RWPE1 (cell line): ENCODE data around the gene STARD3.
A peak's percentile ranks its signal among the peaks of the same experiment; 100 is the strongest.

ENCODE experiments used
- CTCF ChIA-PET: fragments of 350-600 bp; sonication (Branson Sonifier 250); formaldehyde crosslinking; extraction: SDS; loops from one replicate; lab custom pipeline; 2021; lab: Yijun Ruan, JAX
- POLR2A ChIA-PET: fragments of 400-600 bp; formaldehyde crosslinking; extraction: SDS; loops from one replicate; lab custom pipeline; 2020; ENCODE audit warnings: antibody characterized with exemption; ENCODE audit not compliant: low non-redundant PET; lab: Yijun Ruan, JAX
- DNase-seq: peaks from one replicate; pipeline ENCODE4 v3.0.0; 2012; ENCODE audit warnings: low spot score
- H3K27ac ChIP-seq: fragments of 450-650 bp; 2 replicates; pipeline ENCODE4 v1.5.1; 2017
- TF ChIP-seq, protein P1 (sequence below): fragments of 450-650 bp; conservative IDR thresholded peaks from 2 replicates; pipeline ENCODE4 v1.5.1; 2017; ENCODE audit warnings: low read depth, mild to moderate bottlenecking

STARD3 gene

DNA sequence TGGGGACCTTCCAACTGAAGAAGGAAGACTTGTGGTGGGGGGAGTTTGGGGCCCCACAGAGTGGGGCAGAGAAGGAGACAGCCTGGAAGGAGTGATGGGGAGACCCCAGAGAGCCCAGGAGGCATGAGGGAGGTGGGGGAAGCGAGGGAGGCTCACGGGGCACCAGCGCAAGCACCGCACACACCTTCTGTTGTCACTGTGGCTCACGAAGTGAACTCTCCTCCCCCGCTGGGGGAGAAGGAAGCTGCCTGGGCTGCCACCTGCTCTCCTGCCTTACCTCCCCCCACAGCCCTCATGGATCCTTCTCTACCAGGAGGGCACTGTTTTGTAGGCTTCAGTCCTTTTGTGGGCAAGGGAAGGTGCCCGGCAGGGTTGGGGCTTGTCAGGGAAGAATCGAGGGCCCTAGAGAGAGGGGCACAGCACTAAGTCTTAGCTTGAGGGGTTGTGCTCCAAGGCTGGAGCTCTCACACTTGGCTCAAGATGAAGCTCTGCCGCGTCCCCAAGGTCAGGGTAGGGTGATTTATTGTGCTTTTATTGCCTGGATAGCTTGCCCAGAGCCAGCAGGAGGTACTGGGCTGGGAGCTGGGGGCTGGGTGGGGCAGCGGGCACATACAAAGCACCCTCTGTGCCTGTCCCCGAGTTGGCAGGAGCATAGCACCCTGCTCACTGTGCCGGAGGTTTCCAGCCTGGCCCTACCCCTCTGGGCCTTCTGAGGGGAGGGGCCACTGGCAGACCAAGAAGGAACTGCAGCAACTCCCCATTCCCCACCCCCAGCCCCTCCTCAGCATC lies 4.6 kb upstream of the STARD3 start:
- no peak for DNase-seq
- TF ChIP-seq, protein P1, sequence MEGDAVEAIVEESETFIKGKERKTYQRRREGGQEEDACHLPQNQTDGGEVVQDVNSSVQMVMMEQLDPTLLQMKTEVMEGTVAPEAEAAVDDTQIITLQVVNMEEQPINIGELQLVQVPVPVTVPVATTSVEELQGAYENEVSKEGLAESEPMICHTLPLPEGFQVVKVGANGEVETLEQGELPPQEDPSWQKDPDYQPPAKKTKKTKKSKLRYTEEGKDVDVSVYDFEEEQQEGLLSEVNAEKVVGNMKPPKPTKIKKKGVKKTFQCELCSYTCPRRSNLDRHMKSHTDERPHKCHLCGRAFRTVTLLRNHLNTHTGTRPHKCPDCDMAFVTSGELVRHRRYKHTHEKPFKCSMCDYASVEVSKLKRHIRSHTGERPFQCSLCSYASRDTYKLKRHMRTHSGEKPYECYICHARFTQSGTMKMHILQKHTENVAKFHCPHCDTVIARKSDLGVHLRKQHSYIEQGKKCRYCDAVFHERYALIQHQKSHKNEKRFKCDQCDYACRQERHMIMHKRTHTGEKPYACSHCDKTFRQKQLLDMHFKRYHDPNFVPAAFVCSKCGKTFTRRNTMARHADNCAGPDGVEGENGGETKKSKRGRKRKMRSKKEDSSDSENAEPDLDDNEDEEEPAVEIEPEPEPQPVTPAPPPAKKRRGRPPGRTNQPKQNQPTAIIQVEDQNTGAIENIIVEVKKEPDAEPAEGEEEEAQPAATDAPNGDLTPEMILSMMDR, result no peak
- POLR2A ChIA-PET, result no interaction called here
- no peak overlapping the region for H3K27ac ChIP-seq
- CTCF ChIA-PET, result interaction anchor here (1.1 to 5.2 kb wide), 3 partner anchors 9 to 36 kb away, joined by 3 to 66 read pairs (median 4); partner anchors contain the start of gene PNMT

DNA sequence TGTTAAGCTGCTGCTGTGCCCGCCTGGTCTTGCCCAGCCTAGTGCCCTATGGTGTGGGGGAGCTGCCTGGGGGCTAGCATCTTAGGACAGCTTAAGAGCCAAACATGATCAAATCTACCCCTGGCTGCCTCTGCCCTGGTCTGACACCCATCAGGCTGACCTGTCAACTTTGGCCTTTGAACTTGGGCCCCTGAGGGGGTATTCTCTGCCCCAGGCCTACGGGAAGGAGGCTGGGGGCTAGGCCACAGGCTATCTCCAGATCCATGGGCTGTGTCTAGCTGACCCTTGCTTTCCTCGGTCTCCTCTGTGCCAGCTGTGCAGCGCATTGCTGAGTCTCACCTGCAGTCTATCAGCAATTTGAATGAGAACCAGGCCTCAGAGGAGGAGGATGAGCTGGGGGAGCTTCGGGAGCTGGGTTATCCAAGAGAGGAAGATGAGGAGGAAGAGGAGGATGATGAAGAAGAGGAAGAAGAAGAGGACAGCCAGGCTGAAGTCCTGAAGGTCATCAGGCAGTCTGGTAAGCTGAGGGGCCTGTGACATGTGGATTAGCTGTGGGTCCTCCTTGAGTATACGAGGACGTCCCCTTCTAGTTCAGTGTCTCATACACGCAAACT lies 3.3 kb upstream of the STARD3 start:
- peak overlapping the region; percentile 1; the same call in 1 of the 2 replicates for H3K27ac ChIP-seq
- POLR2A ChIA-PET, result no interaction called here
- TF ChIP-seq, protein P1, result no peak
- no peak for DNase-seq
- CTCF ChIA-PET, result interaction anchor here (0.6 to 5.2 kb wide), 7 partner anchors 10 to 161 kb away, joined by 3 to 66 read pairs (median 4); no protein-coding TSS in a partner anchor

DNA sequence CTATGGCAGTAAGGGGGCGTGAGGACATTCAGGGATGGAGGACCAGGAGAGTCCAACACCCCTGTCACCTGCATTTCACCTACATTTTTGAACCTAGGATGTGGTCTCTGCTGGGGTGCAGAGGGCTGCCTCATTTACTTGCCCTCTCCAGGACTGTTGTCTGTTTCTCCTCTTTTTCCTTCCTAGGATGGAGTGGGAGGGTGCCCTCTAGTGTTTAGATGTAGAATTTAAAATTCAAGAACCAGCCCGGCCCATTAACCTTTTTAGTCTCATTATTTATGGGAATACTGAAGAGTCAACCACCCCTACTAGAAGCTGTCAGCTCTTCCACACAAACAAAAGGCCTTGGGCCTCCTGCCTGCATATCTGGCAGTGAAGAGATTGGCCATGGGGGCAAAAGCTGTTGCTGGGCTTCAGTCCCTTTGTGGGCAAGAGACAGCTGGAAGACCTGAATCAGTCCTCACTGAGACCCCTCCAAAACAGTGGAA lies 2.5 kb upstream of the STARD3 start:
- POLR2A ChIA-PET, result no interaction called here
- H3K27ac ChIP-seq, result no peak overlapping the region; the same call in 1 of the 2 replicates
- CTCF ChIA-PET, result interaction anchor here (0.6 to 5.2 kb wide), 13 partner anchors 11 to 514 kb away, joined by 3 to 66 read pairs (median 4); partner anchors contain the start of gene PNMT
- TF ChIP-seq, protein P1, result peak; percentile 86
- DNase-seq, result peak; percentile 58

DNA sequence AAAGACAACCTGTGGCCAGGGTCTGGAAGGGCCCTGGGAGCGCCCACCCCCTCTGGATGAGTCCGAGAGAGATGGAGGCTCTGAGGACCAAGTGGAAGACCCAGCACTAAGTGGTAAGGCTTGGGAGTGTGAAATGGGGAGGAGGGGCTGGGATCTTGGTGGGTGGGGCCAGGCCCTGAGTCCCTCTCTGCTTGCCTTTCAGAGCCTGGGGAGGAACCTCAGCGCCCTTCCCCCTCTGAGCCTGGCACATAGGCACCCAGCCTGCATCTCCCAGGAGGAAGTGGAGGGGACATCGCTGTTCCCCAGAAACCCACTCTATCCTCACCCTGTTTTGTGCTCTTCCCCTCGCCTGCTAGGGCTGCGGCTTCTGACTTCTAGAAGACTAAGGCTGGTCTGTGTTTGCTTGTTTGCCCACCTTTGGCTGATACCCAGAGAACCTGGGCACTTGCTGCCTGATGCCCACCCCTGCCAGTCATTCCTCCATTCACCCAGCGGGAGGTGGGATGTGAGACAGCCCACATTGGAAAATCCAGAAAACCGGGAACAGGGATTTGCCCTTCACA lies 1.2 kb upstream of the STARD3 start:
- peak overlapping the region; percentile 80 for H3K27ac ChIP-seq
- DNase-seq, result no peak
- ChIA-PET POLR2A (no interaction called here), CTCF (interaction anchor here (0.7 to 5.2 kb wide), 4 partner anchors 12 to 88 kb away, joined by 3 to 66 read pairs (median 4); partner anchors contain the start of gene PNMT)
- TF ChIP-seq, protein P1, result no peak

DNA sequence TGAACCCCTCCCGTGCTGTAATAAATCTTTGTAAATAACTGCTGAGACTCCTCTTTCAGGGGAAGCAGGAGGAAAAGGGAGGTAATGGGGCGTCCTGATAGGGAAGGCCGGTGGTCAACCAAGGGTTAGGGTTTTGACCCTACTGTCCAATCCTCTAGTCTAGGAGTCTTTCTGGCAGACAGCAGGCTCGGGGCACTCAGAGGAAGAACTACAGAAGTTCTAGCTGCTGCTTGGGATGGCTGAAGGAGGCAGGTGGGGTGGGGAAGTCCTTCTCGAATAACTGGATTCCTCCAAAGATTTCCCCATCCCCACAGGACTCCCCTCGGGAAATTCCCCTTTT lies 387 bp upstream of the STARD3 start:
- TF ChIP-seq, protein P1, result no peak
- ChIA-PET CTCF (interaction anchor here (0.7 to 1.0 kb wide), 2 partner anchors 17 to 39 kb away, joined by 3 to 6 read pairs; no protein-coding TSS in a partner anchor), POLR2A (interaction anchor here (0.6 kb wide), 1 partner anchor 113 kb away, joined by 3 read pairs; no protein-coding TSS in a partner anchor)
- peak overlapping the region; percentile 80 for H3K27ac ChIP-seq
- no peak for DNase-seq

DNA sequence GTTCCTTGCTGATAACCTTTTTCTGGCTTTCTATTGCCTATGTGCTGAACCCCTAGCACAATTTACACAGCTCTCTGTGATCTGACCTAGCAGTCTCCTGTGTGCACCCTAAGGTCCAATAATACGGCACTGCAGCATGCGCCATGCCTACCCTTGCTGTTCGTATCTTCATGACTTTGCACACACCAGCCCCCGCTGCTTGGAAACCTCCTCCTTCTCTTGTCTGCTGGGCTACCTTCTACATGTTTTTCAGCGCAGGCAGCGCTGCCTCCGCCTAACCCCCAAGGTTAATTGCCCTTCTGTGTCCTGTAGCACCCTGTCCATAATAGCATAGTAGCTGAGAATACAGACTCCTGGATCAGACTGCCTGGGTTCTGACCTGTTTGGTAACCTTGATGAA lies 1.4 kb downstream of the STARD3 start:
- H3K27ac ChIP-seq, result peak overlapping the region; percentile 80; the same call in 1 of the 2 replicates
- ChIA-PET CTCF (interaction anchor here (0.9 to 3.1 kb wide), 2 partner anchors 16 kb away, joined by 7 to 14 read pairs; no protein-coding TSS in a partner anchor), POLR2A (no interaction called here)
- TF ChIP-seq, protein P1, result no peak
- no peak for DNase-seq
